IPS-18a (cell line): Measurements from ENCODE around the gene FABP3.
A peak's percentile ranks its signal among the peaks of the same experiment; 100 is the strongest.
"Not testable (repeated sequence)": the region's sequence is repeated elsewhere in the genome, so short reads cannot be mapped to it uniquely, and the experiment has no call there.

Experiments
- H3K27ac ChIP-seq: one replicate; pipeline ENCODE4 v1.5.1; 2013; ENCODE audit warnings: low read length
- H3K27me3 ChIP-seq: one replicate; pipeline ENCODE4 v1.6.1; 2013; ENCODE audit warnings: mild to moderate bottlenecking, low read length; ENCODE audit not compliant: control insufficient read depth, insufficient read depth
- H3K36me3 ChIP-seq: one replicate; pipeline ENCODE4 v1.6.1; 2013; ENCODE audit warnings: low read depth, low read length; ENCODE audit not compliant: control insufficient read depth
- H3K4me1 ChIP-seq: one replicate; pipeline ENCODE4 v1.6.1; 2013; ENCODE audit warnings: low read depth, low read length; ENCODE audit not compliant: control insufficient read depth
- H3K4me3 ChIP-seq: one replicate; pipeline ENCODE4 v1.5.1; 2013; ENCODE audit warnings: low read length
- H3K9ac ChIP-seq: one replicate; pipeline ENCODE4 v1.6.1; 2013; ENCODE audit warnings: mild to moderate bottlenecking, low read length, moderate library complexity
- H3K9me3 ChIP-seq: one replicate; pipeline ENCODE4 v1.6.1; 2013; ENCODE audit warnings: low read depth, low read length; ENCODE audit not compliant: control insufficient read depth

FABP3 gene

DNA sequence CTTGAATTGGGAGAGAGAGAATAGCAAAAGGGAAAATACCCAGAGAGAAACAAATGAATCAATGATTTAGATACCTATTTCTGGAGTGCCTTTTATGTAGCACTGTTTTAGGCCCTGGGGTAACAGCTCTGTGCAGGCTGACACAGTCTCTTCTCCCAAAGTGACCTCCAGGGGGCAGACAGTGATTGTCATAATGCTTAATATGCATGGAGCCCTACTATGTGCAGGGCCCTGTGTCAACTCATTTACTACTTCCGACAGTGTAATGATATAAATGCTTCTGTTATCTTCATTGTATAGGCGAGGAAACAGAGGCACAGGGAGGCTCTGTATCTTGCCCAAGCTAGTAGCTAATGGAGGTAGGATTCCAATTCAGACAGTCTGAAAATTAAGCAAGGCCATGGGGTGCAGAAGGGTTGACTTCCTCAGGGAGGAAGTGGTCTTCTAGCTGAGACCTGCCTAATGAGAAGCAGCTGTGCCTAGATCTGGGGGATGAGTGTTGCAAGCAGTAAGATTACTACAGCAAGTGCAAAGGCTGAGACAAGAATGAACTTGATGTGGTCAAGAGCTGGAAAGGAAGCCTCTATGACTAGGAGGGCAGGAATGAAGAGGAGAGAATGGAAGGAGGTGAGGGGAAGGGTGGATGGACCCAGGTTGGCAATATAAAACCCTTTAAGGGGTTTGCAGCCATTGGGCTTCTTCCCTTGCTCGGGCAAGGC is 23.9 kb upstream of the FABP3 start:
- Histone ChIP-seq H3K9me3 (no peaks in the 10 kb centered on the region), H3K4me3 (no peak overlapping the region), H3K9ac (no peak overlapping the region), H3K27me3 (no peaks in the 10 kb centered on the region), H3K36me3 (no peaks in the 10 kb centered on the region), H3K4me1 (no peaks in the 10 kb centered on the region), H3K27ac (no peak overlapping the region)

DNA sequence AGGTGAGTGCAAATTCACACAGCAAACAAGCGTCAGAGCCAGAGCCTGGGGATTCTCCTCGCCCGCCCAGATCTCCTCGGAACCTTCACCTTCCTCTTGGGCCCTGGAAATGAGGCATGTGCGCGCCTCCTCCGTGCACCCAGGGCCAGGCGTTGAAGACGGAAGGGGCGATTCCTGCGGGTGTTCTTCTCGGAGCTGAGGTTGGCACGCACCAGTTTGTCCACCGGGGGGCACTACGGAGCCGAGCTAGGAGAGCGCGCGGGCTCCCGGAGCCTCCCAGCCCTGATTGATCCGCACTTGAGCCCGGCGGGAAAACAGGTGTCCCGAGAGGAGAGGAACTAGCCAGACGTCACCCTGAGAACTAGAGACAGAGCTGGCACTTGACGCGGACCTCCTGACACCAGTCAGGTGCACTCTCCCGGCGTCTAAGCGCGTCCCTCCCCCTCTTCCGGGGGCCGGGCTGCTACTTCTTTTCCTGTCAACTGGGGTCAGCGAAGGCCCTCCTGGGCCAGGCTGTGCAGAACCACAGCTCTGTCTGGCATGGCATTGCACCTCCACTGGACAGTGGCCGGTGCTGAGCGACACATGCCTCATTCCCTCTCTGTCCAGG is 21.8 kb upstream of the FABP3 start:
- Histone ChIP-seq H3K27me3 (no peaks in the 10 kb centered on the region), H3K9me3 (no peaks in the 10 kb centered on the region), H3K4me1 (no peaks in the 10 kb centered on the region), H3K27ac (no peak overlapping the region), H3K36me3 (no peaks in the 10 kb centered on the region), H3K4me3 (peak overlapping the region; percentile 56), H3K9ac (no peak overlapping the region)

DNA sequence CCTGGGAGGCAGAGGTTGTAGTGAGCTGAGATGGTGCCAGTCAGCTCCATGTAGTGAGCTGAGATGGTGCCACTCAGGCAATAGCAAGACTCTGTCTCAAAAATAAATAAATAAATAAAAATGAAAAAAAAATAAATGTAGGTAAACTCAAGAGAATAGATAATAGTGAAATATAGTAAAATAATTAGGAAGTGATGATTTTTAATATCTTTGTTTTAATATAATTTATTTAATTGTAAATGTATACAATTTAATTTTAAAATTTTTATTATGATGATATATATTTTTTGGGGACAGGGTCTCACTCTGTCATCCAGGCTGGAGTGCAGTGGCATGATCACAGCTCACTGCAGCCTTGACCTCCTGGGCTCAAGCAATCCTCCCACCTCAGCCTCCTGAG is 20.6 kb upstream of the FABP3 start:
- no peak overlapping the region for H3K9ac ChIP-seq
- H3K27me3 ChIP-seq: no peaks in the 10 kb centered on the region

DNA sequence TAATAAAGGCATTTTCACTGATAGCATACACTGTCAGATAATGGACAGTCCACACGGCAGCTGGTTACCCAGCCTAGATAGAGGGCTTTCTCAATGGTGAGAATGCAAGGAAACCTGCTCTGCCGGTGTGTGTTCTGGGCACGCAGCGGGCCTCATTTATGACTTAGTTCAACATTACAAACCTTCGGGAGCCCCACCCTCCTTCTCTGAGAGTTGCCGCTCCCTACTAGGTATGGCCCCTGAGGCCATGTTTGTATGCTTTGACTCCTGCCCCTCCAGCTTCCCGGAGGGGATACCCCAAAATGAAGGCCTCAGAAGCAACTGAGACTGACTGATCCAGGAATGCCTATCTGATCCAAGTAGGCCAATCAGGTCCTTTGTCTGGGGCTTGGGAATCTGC is 17.2 kb upstream of the FABP3 start:
- no peak overlapping the region for H3K27ac ChIP-seq
- H3K4me3 ChIP-seq: no peak overlapping the region
- no peak overlapping the region for H3K9ac ChIP-seq

More for the DNA sequence above, 20.6 kb upstream of the FABP3 start:
- Histone ChIP-seq H3K9me3 (no peaks in the 10 kb centered on the region), H3K4me3 (no peak overlapping the region), H3K27ac (no peak overlapping the region), H3K4me1 (no peaks in the 10 kb centered on the region), H3K36me3 (no peaks in the 10 kb centered on the region)

DNA sequence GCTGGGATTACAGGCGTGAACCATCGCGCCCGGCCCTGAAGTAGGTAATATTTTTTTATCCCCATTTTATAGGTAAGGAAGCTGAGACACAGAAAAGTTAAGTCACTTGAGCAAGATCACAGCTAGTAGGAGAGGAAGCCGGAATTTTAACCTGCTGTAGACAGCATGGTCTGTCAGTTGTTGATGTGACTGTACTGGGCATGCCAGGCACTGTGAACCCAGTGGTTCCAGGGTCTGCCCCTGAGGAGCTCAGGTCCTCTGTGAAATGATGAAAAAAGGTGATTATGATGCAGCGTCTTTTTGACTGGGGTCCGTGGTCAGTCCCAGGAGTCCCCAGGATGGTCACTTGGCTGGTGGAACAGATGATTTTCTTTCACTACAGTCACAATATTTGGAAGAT is 16.7 kb upstream of the FABP3 start:
- no peaks in the 10 kb centered on the region for H3K27me3 ChIP-seq
- H3K36me3 ChIP-seq: no peaks in the 10 kb centered on the region
- H3K4me3 ChIP-seq: no peak overlapping the region
- no peaks in the 10 kb centered on the region for H3K4me1 ChIP-seq
- H3K27ac ChIP-seq: no peak overlapping the region
- no peak overlapping the region for H3K9ac ChIP-seq
- no peaks in the 10 kb centered on the region for H3K9me3 ChIP-seq

More for the DNA sequence above, 17.2 kb upstream of the FABP3 start:
- no peaks in the 10 kb centered on the region for H3K36me3 ChIP-seq
- no peaks in the 10 kb centered on the region for H3K9me3 ChIP-seq
- H3K27me3 ChIP-seq: no peaks in the 10 kb centered on the region
- H3K4me1 ChIP-seq: no peaks in the 10 kb centered on the region

DNA sequence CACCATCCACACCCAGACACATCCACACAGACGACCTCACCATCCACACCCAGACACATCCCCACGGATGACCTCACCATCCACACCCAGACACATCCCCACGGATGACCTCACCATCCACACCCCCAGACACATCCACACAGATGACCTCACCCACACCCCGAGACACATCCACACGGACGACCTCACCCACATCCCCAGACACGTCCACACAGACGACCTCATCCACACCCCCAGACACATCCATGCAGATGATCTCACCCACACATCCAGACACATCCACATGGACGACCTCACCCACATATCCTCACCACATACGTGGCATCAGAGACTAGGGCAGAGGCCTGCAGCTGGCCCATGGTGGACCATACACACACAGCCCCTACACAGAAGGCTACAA is 14.7 kb upstream of the FABP3 start:
- H3K4me1 ChIP-seq: no peaks in the 10 kb centered on the region
- no peak overlapping the region for H3K9ac ChIP-seq
- no peak overlapping the region for H3K27ac ChIP-seq
- no peaks in the 10 kb centered on the region for H3K27me3 ChIP-seq
- no peak overlapping the region for H3K4me3 ChIP-seq
- H3K9me3 ChIP-seq: no peaks in the 10 kb centered on the region
- no peaks in the 10 kb centered on the region for H3K36me3 ChIP-seq

DNA sequence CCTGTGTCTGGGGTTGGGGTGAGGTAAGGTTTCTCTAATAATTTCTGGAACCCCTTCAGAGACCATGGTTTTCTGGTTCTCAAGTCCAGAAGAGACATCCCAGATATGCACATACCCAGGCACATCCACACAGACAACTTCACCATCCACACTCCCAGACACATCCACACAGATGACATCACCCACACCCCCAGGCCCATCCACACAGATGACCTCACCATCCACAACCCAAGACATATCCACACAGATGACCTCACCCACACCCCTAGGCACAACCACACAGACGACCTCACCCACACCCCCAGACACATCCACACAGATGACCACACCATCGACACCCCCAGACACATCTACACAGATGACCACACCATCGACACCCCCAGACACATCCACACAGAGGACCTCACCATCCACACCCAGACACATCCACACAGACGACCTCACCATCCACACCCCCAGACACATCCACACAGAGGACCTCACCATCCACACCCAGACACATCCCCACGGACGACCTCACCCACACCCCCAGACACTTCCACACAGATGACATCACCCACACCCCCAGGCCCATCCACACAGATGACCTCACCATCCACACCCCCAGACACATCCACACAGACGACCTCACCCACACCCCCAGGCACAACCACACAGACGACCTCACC is 13.8 kb upstream of the FABP3 start:
- H3K27ac ChIP-seq, H3K9ac ChIP-seq, H3K4me3 ChIP-seq, H3K27me3 ChIP-seq, H3K36me3 ChIP-seq, H3K4me1 ChIP-seq, H3K9me3 ChIP-seq: not testable (repeated sequence)

DNA sequence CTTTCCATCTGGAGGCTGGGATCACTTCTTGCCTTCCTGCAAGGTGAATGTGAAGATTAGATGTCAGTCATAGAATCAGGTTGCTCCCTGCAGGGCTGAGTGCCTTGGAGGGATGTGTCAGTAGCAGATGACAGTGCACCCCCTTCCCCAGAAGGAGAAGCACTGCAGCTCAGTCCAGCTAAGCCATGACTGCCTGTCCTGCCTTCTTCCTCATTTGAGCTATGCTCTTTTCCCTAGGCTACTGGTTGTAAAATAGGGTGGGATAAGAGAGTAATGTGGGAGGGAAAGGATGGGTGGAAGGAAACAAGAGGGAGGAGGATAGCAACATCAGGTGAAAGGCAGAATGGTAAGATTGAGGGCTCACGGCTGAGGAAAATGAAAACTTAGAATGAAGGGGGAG is 11.1 kb upstream of the FABP3 start:
- Histone ChIP-seq H3K27me3 (no peaks in the 10 kb centered on the region), H3K4me1 (no peaks in the 10 kb centered on the region), H3K36me3 (no peaks in the 10 kb centered on the region), H3K27ac (no peak overlapping the region), H3K4me3 (no peak overlapping the region), H3K9ac (no peak overlapping the region), H3K9me3 (no peaks in the 10 kb centered on the region)

DNA sequence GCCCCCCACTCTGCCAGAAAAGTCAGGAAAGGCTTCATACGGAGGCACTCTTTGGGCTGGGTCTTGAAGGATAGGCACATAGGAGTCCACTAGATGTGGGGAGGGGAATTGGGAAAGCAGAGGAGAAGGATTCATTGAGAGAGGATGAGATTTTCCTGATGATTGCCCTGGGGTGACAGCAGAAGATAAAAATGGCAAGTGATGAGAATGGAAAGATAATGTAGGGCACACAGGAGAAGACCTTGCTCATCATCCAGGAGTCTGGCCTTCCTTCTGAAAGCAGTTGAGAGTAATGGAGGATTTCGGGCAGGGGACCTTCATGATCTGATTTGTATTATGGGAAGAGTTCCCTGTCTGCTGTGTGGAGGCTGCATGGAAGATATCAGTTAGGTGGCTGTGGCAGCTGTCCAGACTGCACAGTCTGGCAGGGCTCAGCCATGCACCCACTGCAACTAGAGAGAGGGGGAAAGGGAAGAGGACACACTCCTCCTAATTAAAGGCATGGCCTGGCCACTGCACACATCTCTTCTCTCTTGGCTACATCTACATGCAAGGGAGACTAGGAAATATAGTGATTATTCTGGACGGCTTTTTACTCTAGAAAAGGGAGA is 9.6 kb upstream of the FABP3 start:
- H3K4me1 ChIP-seq: no peaks in the 10 kb centered on the region
- no peak overlapping the region for H3K27ac ChIP-seq
- no peaks in the 10 kb centered on the region for H3K27me3 ChIP-seq
- H3K9me3 ChIP-seq: no peaks in the 10 kb centered on the region
- H3K36me3 ChIP-seq: no peaks in the 10 kb centered on the region
- H3K4me3 ChIP-seq: no peak overlapping the region
- H3K9ac ChIP-seq: no peak overlapping the region

DNA sequence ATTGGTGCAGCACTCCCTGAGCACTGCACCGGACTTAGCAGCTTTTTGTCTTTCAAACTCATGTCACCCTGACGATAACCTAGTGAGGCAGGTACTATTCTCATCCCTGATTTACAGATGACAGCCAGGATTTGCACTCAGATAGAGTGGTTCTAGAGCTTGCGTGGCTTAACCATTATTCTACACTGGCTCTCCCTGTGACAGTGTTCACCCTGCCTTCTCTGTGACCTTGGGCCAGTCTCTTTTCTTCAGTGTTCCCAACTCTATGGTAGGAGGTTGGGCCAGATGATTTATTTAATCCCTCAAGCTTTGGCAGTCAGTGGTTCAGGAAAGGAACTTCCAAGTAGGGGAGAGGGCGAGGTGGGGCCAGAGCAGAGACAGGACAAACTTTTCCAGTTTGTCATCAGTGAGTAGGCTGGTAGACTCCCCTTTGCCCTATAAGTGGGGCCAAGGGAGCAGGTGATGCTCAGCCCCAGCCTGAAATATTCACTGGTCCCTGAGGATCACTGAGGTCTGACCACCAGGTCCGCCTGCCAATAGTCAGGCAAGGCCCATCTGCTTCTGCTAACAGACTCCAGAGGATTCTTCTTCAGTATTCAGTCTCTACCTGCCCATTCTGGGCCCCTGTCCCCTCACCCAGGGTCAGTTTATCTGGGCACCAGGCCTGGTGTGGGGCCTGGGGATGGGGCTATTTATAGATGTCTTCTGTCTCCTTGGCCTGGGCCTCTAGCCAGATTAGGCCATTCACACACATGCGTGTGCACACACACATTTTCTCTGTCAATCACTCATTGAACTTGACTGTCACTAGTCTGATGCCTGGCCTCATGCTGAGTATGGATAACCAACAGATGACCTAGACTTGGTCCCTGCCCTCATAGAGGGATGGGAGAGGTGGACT is 8.8 kb upstream of the FABP3 start:
- Histone ChIP-seq H3K27me3 (no peaks in the 10 kb centered on the region), H3K27ac (no peak overlapping the region), H3K4me3 (no peak overlapping the region), H3K9ac (no peak overlapping the region), H3K36me3 (no peaks in the 10 kb centered on the region), H3K4me1 (peaks cover under 1% of the 10 kb centered on the region), H3K9me3 (no peaks in the 10 kb centered on the region)

DNA sequence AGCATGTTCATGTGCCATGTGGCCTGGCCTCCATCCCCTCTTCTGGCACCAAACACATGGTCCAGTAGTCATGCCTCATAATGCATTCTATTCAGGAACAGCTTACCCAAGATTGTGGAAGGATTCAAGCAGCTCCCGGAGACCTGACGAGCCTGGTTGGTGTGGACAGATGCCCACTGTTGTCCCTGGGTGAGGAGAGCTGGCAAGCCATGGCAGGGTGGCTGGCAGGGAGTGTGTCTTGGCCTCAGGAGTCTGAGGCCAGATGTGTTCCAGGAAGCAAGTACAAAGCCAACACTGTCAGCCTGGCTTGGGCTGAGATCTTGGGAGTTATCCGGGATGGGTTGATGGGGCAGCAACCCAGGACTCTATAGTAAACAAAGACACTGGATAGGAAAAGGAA is 7.3 kb upstream of the FABP3 start:
- H3K4me3 ChIP-seq: no peak overlapping the region
- H3K4me1 ChIP-seq: peaks cover 8% of the 10 kb centered on the region
- H3K9me3 ChIP-seq: no peaks in the 10 kb centered on the region
- no peak overlapping the region for H3K27ac ChIP-seq
- no peak overlapping the region for H3K9ac ChIP-seq
- H3K27me3 ChIP-seq: no peaks in the 10 kb centered on the region
- no peaks in the 10 kb centered on the region for H3K36me3 ChIP-seq
